Adrenal gland (tissue), 5 donors: Measurements from ENCODE around the gene CCL11.

Experiments used
- POLR2A ChIP-seq, 2 donors: fragments of 450-650 bp; IDR thresholded peaks; one replicate each; pipeline ENCODE4 v1.6.1; 2017; ENCODE audit warnings: antibody characterized with exemption in 2 of 2, mild to moderate bottlenecking in 2 of 2, moderate library complexity in 1 of 2
- TF ChIP-seq, protein P1 (sequence below), 6 experiments: fragments of 450-650 bp in 4 of 6; fragments of 200-600 bp in 2 of 6; sonication (generic) in 1 of 6; IDR thresholded peaks; 1 replicate in 5 of 6; 2 replicates in 1 of 6; pipeline versions ENCODE4 v1.5.1 to v1.8.0; 2016 to 2021; ENCODE audit warnings: antibody characterized with exemption in 6 of 6, mild to moderate bottlenecking in 2 of 6, moderate library complexity in 1 of 6
- donor health status: DM: no; HTN: no; CAD: no.

DNA sequence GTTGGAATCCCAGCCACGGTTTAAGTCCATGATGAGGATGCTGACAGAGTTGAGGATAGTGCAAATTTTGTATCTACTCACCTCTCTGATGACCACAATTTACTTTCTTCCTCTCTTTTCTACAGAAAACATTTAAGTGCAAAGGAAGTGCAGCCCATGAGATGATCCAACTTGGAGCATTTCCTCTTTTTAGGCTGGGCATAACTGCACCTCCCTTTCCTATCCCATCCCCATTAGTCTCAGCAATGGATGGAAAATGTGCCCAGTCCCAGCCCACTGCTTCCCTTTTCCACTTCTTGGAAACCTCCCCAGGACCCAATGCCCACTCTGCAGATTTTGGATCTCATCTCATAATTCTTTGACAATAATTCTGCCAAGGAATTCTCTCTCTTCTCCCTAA lies 17.1 kb downstream of the CCL11 start:
- TF ChIP-seq, protein P1, sequence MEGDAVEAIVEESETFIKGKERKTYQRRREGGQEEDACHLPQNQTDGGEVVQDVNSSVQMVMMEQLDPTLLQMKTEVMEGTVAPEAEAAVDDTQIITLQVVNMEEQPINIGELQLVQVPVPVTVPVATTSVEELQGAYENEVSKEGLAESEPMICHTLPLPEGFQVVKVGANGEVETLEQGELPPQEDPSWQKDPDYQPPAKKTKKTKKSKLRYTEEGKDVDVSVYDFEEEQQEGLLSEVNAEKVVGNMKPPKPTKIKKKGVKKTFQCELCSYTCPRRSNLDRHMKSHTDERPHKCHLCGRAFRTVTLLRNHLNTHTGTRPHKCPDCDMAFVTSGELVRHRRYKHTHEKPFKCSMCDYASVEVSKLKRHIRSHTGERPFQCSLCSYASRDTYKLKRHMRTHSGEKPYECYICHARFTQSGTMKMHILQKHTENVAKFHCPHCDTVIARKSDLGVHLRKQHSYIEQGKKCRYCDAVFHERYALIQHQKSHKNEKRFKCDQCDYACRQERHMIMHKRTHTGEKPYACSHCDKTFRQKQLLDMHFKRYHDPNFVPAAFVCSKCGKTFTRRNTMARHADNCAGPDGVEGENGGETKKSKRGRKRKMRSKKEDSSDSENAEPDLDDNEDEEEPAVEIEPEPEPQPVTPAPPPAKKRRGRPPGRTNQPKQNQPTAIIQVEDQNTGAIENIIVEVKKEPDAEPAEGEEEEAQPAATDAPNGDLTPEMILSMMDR (IDR thresholded peaks at IDR 0.05): no peak
- TF ChIP-seq POLR2A (IDR thresholded peaks at IDR 0.05): no peak
